Caco-2 (cell line): Measurements from ENCODE around the gene NKD2. TPM values are rescaled to one million over a fixed set of nuclear protein-coding genes. Genes with fewer than 3 reads are reported as not detected.

Experiments used
- BruUV-seq: library from RNA; stranded (reverse); fragments of 400-500 nt; replicated peaks from 2 replicates; lab custom pipeline; 2021; lab: Mats Ljungman, UMichigan
- CTCF ChIA-PET: fragments of 300-600 bp; sonication (Branson Sonifier 250); formaldehyde crosslinking; loops from one replicate; lab custom pipeline; 2022; ENCODE audit warnings: antibody characterized with exemption; lab: Charles Lee
- POLR2A ChIA-PET: fragments of 300-600 bp; sonication (Branson Sonifier 250); formaldehyde crosslinking; loops from one replicate; lab custom pipeline; 2022; ENCODE audit warnings: antibody characterized with exemption; lab: Charles Lee
- DNase-seq, 2 experiments: peaks; one replicate each; pipeline versions ENCODE4 v3.0.0 to v3.0.0-alpha.2; 2020 to 2022
- H3K27me3 ChIP-seq: replicated peaks from 2 replicates; pipeline ENCODE4 v1.6.0; 2011; ENCODE audit warnings: low read length; ENCODE audit not compliant: control insufficient read depth, insufficient read depth
- H3K36me3 ChIP-seq: 2 replicates; pipeline ENCODE4 v1.5.1; 2011; ENCODE audit warnings: low read length; ENCODE audit not compliant: control insufficient read depth, insufficient read depth
- H3K4me1 ChIP-seq: fragments of 250-450 bp; sonication (Bioruptor Pico); 2 replicates; pipeline ENCODE4 v1.5.1; 2020; ENCODE audit warnings: mild to moderate bottlenecking
- H3K4me3 ChIP-seq: 2 replicates; pipeline ENCODE4 v1.5.1; 2011; ENCODE audit warnings: low read depth, mild to moderate bottlenecking, control low read depth, low read length
- H3K9me3 ChIP-seq: fragments of 250-450 bp; sonication (Bioruptor Pico); 2 replicates; pipeline ENCODE4 v1.5.1; 2020; ENCODE audit warnings: mild to moderate bottlenecking, moderate library complexity
- H3K27ac Mint-ChIP-seq: one replicate; pipeline ENCODE4 v1.8.0; 2022; ENCODE audit warnings: mixed read lengths; ENCODE audit not compliant: unreplicated experiment
- H3K27me3 Mint-ChIP-seq: one replicate; pipeline ENCODE4 v1.8.0; 2022; ENCODE audit warnings: mixed read lengths; ENCODE audit not compliant: insufficient read depth, unreplicated experiment
- H3K36me3 Mint-ChIP-seq: one replicate; pipeline ENCODE4 v1.8.0; 2022; ENCODE audit warnings: mild to moderate bottlenecking, mixed read lengths; ENCODE audit not compliant: insufficient read depth, unreplicated experiment
- H3K4me1 Mint-ChIP-seq: one replicate; pipeline ENCODE4 v1.8.0; 2022; ENCODE audit warnings: low read depth, mixed read lengths; ENCODE audit not compliant: unreplicated experiment
- H3K4me3 Mint-ChIP-seq: one replicate; pipeline ENCODE4 v1.8.0; 2022; ENCODE audit warnings: mild to moderate bottlenecking, moderate library complexity, mixed read lengths; ENCODE audit not compliant: unreplicated experiment
- H3K9me3 Mint-ChIP-seq: one replicate; pipeline ENCODE4 v1.8.0; 2022; ENCODE audit warnings: mixed read lengths; ENCODE audit not compliant: unreplicated experiment
- CTCF ChIP-seq, 2 experiments: fragments of 200-600 bp in 1 of 2; IDR thresholded peaks; 1 replicate in 1 of 2; 2 replicates in 1 of 2; pipeline versions ENCODE4 v1.5.1 to v1.8.0; 2011 to 2022; ENCODE audit warnings: antibody characterized with exemption in 1 of 2, control low read depth in 1 of 2, inconsistent platforms in 1 of 2, low read depth in 1 of 2, low read length in 1 of 2, mild to moderate bottlenecking in 1 of 2, moderate library complexity in 1 of 2; ENCODE audit not compliant: insufficient read depth in 1 of 2, severe bottlenecking in 1 of 2, unreplicated experiment in 1 of 2
- intact Hi-C: fragments of 100-400 bp; cut with micrococcal nuclease; formaldehyde crosslinking; loops from one replicate; pipeline ENCODE4 v1.10.0; 2022; ENCODE audit not compliant: unreplicated experiment
- total RNA-seq: library from RNA; stranded (reverse); gene quantifications from 2 replicates; pipeline ENCODE4 v1.2.3, GENCODE V29; 2022

Gene NKD2
- total RNA-seq, 1 experiment from 2014 or later: 17.7 TPM

- Histone ChIP-seq H3K9me3 (no peaks in the 10 kb centered on the region), H3K36me3 (no peaks in the 10 kb centered on the region), H3K27me3 (no peaks in the 10 kb centered on the region), H3K4me3 (no peak overlapping the region), H3K4me1 (no peaks in the 10 kb centered on the region)
- no peaks in the 10 kb centered on the region for H3K36me3 Mint-ChIP-seq
- H3K4me1 Mint-ChIP-seq: no peaks in the 10 kb centered on the region
- DNase-seq: no peak
- ChIA-PET POLR2A (no interaction called here), CTCF (no interaction called here)
- no peaks in the 10 kb centered on the region for H3K9me3 Mint-ChIP-seq
- TF ChIP-seq CTCF (IDR thresholded peaks at IDR 0.05; ENCODE audit: insufficient read depth in 1 of 2, low read depth in 1 of 2, low read length in 1 of 2, severe bottlenecking in 1 of 2, unreplicated experiment in 1 of 2): no peak
- no peaks in the 10 kb centered on the region for H3K27me3 Mint-ChIP-seq
- no TSS peak for BruUV-seq
- H3K27ac Mint-ChIP-seq: no peak overlapping the region
- intact Hi-C loops: no loop called here
- H3K4me3 Mint-ChIP-seq: no peak overlapping the region
Measured at GRCh38 chr5:1031306-1031959, 22.8 kb downstream of the NKD2 start.

GRCh38 chr5:1032011-1032410 lies 23.4 kb downstream of the NKD2 start:
- no peak overlapping the region for H3K27ac Mint-ChIP-seq
- Histone ChIP-seq H3K36me3 (no peaks in the 10 kb centered on the region), H3K4me3 (no peak overlapping the region), H3K27me3 (no peaks in the 10 kb centered on the region), H3K9me3 (no peaks in the 10 kb centered on the region), H3K4me1 (no peaks in the 10 kb centered on the region)
- ChIA-PET CTCF (no interaction called here), POLR2A (no interaction called here)
- H3K9me3 Mint-ChIP-seq: no peaks in the 10 kb centered on the region
- BruUV-seq: no TSS peak
- H3K4me1 Mint-ChIP-seq: no peaks in the 10 kb centered on the region
- no peaks in the 10 kb centered on the region for H3K27me3 Mint-ChIP-seq
- intact Hi-C loops: no loop called here
- no peak overlapping the region for H3K4me3 Mint-ChIP-seq
- no peak for TF ChIP-seq CTCF (IDR thresholded peaks at IDR 0.05; ENCODE audit: insufficient read depth in 1 of 2, low read depth in 1 of 2, low read length in 1 of 2, severe bottlenecking in 1 of 2, unreplicated experiment in 1 of 2)
- DNase-seq: no peak
- H3K36me3 Mint-ChIP-seq: no peaks in the 10 kb centered on the region

- Histone ChIP-seq H3K9me3 (no peaks in the 10 kb centered on the region), H3K36me3 (no peaks in the 10 kb centered on the region), H3K27me3 (no peaks in the 10 kb centered on the region), H3K4me3 (no peak overlapping the region), H3K4me1 (no peaks in the 10 kb centered on the region)
- Mint-ChIP-seq H3K9me3 (no peaks in the 10 kb centered on the region), H3K4me3 (no peak overlapping the region), H3K27ac (no peak overlapping the region), H3K27me3 (no peaks in the 10 kb centered on the region), H3K36me3 (no peaks in the 10 kb centered on the region), H3K4me1 (no peaks in the 10 kb centered on the region)
- TF ChIP-seq CTCF (IDR thresholded peaks at IDR 0.05; ENCODE audit: insufficient read depth in 1 of 2, low read depth in 1 of 2, low read length in 1 of 2, severe bottlenecking in 1 of 2, unreplicated experiment in 1 of 2): no peak
- intact Hi-C loops: no loop called here
- DNase-seq: no peak
- CTCF ChIA-PET: no interaction called here
- POLR2A ChIA-PET: no interaction called here
- no TSS peak for BruUV-seq
Measured at GRCh38 chr5:1032551-1033027, 24.0 kb downstream of the NKD2 start.
